HG03025 (cell line): Measurements from ENCODE around the gene ABR.
"Not testable (repeated sequence)": the region's sequence is repeated elsewhere in the genome, so short reads cannot be mapped to it uniquely, and the experiment has no call there.

Source experiments
- ATAC-seq: cut with Tn5 transposase; IDR thresholded peaks from one replicate; pipeline ENCODE4 v1.9.1; 2021; ENCODE audit warnings: mild to moderate bottlenecking, moderate library complexity; ENCODE audit not compliant: unreplicated experiment, low FRiP score

The ABR gene

GRCh38 chr17:1150863-1151600, 28.7 kb downstream of the ABR start:
- ATAC-seq = no peak

GRCh38 chr17:1149869-1150268, 29.9 kb downstream of the ABR start:
- no peak for ATAC-seq

GRCh38 chr17:1147664-1148063, 32.1 kb downstream of the ABR start:
- no peak for ATAC-seq

- ATAC-seq = no peak
Measured at GRCh38 chr17:1146561-1147265, 33.1 kb downstream of the ABR start.

GRCh38 chr17:1145311-1145986, 34.3 kb downstream of the ABR start:
- no peak for ATAC-seq

GRCh38 chr17:1144162-1144561, 35.6 kb downstream of the ABR start:
- no peak for ATAC-seq

GRCh38 chr17:1143573-1143972, 36.2 kb downstream of the ABR start:
- no peak for ATAC-seq

- no peak for ATAC-seq
Measured at GRCh38 chr17:1142561-1142971, 37.2 kb downstream of the ABR start.

- ATAC-seq = no peak
Measured at GRCh38 chr17:1137465-1137894, 42.3 kb downstream of the ABR start.

GRCh38 chr17:1136748-1137147, 43.0 kb downstream of the ABR start:
- no peak for ATAC-seq

- no peak for ATAC-seq
Measured at GRCh38 chr17:1134634-1135324, 45.0 kb downstream of the ABR start.

- no peak for ATAC-seq
Measured at GRCh38 chr17:1130191-1130590, 49.6 kb downstream of the ABR start.

GRCh38 chr17:1128463-1128862, 51.3 kb downstream of the ABR start:
- not testable (repeated sequence) for ATAC-seq

GRCh38 chr17:1126801-1127550, 52.8 kb downstream of the ABR start:
- ATAC-seq = no peak

- ATAC-seq = no peak
Measured at GRCh38 chr17:1126250-1126797, 53.5 kb downstream of the ABR start.

- ATAC-seq = no peak
Measured at GRCh38 chr17:1125788-1126145, 54.0 kb downstream of the ABR start.

GRCh38 chr17:1124896-1125787, 54.6 kb downstream of the ABR start:
- ATAC-seq = no peak

- no peak for ATAC-seq
Measured at GRCh38 chr17:1123921-1124715, 55.7 kb downstream of the ABR start.
